ENCODE results near the gene APOLD1.
"Not testable (repeated sequence)": the region's sequence is repeated elsewhere in the genome, so short reads cannot be mapped to it uniquely, and the experiment has no call there.

The APOLD1 gene

DNA sequence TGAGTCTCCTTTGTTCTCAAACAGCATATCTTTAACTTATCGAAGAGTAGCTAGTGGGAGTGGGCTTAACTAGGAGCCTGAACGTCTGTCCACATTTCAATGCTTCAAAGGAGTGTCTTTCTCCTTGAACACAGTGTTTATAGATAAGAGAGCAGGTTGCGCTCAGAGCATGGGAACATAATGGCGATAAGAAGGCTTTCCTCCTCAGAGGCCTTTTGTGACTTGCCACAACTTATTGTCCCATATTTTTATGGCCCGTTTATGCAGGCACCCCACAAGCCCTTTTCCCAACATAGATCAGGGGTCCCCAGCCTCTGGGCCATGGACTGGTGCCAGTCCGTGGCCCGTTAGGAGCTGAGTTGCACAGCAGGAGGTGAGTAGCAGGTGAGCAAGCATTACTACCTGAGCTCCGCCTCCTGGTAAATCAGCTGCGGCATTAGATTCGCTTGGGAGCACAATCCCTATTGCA, 25.1 kb downstream of the APOLD1 start:
- peak; percentile 34 for DNase-seq

DNA sequence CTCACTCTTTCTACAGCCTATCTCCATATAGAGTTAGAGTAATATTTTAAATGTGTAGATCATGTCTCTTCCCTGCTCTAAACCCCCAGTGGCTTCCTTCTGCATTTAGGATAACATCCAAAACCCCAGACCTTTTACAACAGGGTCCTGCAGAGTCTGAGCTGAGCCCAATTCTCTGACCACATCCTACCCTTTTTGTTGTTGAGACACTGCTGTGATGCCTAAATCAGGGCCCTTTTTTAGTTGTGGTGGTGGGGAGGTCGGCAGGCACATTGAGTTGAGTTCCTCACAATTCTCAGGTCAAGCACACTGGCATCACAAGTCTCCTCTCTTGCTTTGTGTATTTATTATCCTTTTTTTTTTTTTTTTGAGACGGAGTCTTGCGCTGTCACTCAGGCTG, 25.9 kb downstream of the APOLD1 start:
- DNase-seq, result no peak

DNA sequence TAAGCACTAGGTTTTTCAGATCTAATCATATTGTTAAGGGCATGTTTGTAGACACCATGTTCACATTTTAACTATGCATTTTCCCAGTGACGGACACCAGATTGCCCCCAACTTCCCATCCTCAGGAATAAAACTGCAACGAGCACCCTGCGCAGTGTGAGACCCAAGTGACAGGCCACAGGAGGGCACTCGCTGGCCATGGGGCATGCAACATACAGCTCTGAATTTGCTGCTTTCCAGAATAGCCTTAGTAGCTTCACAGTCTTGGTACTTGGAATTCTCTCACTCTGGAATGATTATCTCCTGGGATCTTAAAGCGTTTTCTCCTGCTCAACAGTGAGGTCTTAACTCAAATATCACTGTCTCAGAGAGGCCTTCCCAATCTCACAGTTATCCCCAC, 26.7 kb downstream of the APOLD1 start:
- DNase-seq, result no peak

DNA sequence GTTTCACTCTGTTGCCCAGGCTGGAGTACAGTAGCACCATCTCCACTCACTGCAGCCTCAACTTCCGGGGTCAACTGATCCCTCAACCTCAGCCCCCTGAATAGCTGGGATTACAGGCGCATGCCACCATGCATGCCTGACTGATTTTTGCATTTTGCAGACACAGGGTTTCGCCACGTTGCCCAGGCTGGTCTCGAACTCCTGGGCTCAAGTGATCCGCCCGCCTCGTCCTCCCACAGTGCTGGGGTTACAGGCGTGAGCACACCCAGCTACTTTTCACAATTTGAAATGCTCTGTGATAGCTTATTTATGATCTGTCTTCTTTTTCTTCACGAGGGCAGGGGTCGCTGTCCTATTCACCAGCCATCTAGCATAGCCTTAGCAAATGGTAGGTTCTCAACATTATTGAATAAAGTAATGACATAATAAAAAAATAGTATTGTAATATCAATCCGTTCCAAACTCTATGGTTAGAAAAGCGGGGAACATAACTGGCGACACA, 27.2 kb downstream of the APOLD1 start:
- DNase-seq, result no peak

DNA sequence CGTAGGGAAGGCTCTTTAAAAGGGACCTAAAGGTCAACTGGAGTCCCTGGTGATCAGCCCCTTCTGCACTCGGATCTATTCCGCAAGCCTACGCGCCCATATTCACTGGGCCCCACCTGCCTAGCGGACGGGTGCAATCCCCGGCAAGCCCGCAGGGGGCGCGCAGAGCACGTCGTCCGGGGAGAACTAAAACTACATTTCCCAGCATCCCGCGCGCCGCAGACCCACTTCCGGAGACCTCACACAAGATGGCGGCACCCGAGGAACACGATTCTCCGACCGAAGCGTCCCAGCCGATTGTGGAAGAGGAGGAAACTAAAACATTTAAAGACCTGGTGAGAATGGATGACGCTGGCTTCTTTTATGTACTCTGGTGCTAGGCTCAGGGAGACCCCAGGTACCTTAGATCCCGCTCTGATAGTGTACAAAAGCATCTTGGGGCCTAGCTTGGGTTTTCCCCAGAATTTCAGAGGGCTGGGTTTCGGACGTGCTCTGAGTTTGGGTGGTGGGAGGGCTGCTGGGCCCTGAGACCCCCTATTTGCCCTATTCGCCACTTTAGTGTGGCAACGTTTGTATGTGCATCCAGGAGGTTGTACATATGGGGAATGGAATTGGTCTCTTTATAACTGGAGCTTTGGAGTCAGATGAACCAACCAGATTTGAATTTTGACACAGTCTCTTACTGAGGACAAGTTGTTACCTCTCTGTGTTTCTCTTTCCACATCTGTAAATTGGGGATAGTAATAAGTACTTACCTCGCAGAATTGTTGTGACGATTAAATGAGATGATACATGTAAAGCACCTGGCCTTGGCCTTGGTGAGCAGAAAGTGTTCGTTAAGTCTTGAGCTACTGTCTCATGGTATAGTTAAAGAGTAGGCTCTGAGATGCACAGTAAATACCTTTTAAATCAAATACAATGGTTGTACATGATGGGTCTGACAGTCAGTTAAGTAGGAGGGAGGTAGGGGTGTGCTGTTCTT, 28.0 kb downstream of the APOLD1 start, which contains the start of gene DDX47:
Gene DDX47, plus strand, starts transcription at position 227 of the 982 bp plus-strand sequence. Its CDS starts 22 bp downstream, at position 249.
- DNase-seq, result peak; percentile 87

DNA sequence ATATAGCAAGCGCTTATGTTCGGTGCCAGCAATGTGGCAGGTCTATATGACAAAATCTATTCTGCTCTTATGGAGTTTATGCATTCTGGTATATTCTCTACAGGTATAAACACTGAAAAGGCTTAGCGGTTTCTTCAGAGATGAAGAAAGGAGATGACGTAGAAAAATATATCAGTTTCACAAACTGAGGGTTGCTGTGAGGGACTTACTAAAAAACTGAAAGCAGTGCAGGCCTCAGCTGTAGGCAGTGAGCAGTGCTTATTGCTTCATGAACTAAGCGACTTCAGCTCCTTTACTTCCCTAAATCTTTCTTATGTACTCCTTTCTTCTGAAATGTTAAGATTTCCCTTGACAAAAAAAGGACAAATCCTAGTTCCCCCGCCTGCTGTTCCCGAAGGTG, 32.2 kb downstream of the APOLD1 start:
- DNase-seq, result no peak

DNA sequence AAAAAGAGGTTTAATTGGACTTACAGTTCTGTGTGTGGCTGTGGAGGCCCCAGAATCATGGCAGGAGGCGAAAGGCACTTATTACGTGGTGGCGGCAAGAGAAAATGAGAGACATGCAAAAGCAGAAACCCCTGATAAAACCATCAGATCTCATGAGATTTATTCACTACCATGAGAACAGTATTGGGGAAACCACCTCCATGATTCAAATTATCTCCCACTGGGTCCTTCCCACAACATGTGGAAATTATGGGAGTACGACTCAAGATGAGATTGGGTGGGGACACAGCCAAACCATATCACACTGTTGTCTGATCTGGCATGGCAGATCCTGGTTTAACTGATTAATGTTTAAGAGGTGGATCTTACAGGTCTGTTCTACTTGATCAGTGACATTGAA, 33.2 kb downstream of the APOLD1 start:
- DNase-seq, result no peak

DNA sequence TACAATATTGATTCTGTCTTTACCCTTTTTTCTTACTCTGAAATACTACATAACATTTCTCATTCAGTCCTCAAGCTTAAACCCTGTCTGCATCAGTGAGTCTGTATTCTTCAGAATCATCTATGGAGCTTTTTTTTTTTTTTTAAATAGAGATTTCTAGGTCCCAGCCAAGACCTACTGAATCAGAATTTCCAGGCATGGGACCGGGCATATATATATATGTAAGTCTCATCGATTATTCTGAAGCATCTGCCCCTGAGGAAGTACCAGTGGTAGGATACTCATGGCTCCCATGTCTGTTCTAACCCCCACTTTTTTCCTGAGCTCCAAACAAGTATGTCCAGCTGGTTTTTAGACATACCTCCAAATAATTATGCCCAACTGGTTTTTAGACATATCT, 33.8 kb downstream of the APOLD1 start:
- DNase-seq, result no peak

DNA sequence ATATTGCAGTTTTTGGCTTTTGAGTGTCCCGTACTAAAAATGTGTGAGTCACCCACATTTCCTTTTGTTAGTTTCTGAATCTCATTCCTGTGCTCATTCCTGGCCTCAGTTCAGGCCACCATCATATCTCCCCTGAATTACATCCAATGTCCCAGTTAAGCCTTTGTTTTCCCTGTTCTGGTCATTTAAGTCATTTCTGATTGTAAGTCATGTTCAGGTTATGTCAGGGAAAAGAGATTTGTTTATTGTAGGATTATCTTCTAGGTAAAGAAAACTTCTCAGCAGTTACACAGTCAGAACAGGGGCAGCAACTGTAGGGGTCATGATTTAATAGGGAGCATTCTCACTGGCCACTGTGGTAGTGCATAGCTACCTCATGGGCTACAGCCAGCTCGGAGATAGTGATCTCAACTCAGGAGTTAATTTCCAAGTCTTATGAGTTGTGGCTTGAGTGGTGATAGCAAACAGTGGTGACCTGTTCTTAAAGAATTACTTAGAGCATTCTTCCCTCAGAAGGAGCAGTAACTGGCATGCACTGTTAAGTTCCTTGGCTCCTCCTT, 34.4 kb downstream of the APOLD1 start:
- no peak for DNase-seq

DNA sequence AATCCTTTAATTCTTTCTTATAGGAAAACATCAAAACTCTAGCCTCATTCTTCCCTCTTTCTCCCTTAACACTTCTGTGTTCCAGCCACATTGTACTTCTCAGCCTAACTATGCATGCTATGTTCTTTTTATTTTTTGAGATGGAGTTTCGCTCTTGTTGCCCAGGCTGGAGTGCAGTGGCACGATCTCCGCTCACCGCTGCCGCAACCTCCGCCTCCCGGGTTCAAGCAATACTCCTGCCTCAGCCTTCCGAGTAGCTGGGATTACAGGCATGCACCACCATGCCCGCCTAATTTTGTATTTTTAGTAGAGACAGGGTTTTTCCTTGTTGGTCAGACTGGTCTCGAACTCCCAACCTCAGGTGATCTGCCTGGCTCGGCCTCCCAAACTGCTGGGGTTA, 34.9 kb downstream of the APOLD1 start:
- not testable (repeated sequence) for DNase-seq

DNA sequence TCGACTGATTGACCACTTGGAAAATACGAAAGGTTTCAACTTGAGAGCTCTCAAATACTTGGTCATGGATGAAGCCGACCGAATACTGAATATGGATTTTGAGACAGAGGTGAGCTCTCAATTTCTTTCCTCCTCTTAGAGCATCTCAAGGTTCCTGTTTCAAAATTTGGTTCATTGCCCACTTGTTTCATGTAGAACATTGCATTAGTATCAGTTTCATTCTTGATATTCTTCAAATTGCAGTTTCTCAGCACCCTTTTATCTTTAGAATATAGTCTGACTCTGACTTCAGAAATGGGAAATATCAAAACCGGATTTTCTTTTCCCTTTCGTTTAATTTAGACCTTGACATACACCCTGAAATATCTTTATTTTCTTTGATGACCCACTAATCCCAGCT, 36.5 kb downstream of the APOLD1 start:
- DNase-seq, result no peak

DNA sequence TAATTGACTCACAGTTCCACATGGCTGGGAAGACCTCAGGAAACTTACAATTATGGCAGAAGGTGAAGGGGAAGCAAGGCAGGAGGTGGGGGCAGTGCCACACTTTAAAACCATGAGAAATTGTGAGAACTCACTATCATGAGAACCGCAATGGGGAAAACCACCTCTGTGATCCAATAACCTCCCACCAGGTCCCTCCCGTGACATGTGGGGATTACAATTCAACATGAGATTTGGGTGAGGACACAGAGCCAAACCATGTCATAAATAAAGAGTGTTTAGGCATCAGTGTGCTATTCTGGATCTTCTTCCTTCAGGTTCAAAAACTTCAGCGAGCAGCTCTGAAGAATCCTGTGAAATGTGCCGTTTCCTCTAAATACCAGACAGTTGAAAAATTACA, 37.4 kb downstream of the APOLD1 start:
- DNase-seq, result no peak

DNA sequence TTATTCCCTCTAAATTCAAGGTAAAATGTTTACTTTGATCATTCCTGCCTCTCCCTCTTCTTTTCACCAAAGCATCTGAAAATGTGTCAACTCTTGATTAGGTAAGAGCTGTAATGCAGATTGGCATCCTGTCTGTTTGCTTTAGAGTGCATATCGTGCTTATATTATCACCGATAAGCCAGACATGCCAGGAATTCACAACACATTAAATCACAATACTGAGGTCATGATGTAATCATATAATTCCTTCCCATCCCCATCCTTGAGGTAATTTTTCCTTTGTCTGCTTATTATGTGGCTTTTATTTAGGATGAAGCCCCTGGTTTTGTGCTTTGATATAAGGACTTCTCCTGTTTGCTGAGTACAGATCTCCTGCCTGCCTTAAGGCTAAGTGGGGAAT, 37.8 kb downstream of the APOLD1 start:
- DNase-seq, result no peak

DNA sequence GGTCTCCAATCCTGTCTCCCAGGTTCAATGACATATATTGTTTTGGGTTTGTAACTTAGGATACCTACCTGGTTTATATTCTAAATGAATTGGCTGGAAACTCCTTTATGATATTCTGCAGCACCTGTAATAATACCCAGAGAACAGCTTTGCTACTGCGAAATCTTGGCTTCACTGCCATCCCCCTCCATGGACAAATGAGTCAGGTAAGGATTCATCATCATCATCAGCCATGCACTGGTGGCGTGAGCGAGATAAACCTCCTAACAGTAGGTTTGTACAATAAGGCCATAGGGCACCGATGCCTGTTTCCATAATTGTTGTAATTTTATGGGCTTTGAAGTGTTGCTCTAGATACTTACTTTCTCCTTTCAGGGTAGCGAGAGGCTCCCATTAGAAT, 38.4 kb downstream of the APOLD1 start:
- DNase-seq, result no peak

DNA sequence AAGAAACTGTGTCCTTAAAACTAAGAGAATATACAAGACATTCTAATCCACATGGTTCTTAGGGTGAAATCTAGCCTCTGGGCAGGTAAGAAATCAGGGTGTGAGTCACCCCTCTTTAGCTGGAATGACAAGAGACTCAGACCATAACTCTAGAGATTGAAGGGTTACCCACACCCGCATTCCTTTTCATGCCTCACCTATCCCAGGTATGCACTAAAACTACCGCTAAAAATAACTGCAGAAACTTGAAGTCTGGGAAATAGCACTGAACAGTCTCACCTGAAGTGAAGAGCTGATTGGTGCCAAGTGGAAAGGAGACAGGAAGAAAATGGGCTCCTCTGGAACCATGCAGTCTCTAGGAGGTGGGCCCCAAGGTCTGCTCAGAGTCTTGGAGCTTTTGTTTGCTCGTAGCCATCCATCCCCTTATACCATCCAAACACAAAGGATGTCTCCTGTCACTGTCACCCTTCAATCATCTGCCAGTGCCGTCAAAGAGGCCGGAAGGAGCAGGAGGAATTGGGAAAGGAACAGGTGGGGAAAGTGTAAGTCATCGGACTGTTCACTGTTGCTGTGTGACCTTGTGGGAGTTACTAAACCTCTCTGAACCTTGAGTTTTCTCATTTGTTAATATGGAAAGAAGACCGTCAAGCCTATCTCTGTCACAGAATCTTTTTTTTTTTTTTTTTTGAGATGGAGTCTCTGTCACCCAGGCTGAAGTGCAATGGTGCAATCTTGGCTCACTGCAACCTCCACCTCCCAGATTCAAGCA, 50.1 kb downstream of the APOLD1 start:
- DNase-seq, result no peak

DNA sequence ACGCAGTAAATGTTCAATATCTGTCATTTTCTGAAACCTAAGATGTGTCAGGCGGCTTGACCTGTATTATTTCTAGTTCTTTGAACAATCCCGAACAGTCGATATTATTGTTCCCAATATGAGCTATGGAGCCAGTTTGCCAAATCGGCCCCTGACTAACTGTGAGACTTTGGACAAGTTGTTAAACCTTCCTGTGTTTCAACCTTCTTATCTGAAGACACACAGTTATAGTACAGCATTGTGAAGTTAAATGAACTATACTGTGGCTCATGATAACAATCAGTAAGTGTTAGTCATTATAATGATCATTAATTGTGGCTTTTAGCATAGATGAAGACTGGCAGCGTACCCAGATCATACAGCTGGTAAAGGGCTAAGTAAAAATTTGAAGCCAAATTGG, 51.1 kb downstream of the APOLD1 start:
- no peak for DNase-seq

DNA sequence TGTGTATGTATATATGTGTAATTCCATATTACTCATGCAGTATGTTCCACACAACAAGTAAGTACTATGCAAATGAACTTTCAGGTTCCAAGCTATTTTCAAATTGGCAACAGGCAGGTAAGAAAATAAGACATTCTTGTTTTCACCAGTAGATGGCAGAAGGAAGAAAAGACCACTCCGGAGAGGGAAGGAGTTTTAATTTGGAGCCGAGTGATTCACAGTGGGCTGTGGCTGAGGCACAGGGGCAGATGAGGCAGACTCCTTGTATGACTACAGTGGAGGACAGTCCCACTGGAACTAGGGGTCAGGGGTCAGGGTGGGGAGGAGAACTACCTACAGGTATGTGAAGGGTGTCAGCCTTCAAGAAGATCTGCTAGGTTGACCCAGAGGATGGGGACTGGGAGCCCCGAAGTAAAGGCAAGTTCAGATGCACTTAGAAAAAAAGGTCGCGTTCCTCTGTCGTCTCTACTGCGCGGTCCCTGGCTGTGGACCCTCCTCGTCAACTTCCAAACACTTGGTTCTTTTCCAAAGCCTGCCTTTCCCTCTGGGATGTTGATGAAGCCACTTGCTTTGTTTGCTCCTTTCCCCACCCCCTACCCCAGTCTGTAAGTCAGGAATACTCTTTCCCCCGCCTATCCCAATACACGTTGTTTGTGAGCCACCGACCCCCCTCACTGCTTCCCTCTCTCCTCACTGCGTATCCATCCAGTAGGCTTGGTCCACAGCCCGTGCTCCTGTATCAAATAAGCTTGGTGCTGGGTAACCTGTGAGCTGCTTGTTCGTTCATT, 51.8 kb downstream of the APOLD1 start:
- DNase-seq, result no peak

DNA sequence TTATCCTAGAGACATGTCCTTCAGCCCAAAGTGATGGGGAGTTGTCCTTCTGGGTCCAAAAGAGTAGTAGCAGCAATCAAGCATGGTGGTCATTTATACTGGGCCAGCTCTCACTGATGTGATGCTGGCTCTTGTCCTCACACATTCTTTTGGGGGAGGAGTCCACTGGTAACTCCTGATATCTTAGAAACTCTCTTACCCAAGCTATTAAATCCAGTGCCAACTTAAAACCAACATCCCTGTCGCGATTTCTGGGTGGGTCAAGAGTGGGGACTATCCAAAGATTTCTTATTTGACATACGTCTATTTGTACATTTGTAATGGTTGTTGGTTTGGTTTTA, 52.3 kb downstream of the APOLD1 start:
- DNase-seq, result no peak

DNA sequence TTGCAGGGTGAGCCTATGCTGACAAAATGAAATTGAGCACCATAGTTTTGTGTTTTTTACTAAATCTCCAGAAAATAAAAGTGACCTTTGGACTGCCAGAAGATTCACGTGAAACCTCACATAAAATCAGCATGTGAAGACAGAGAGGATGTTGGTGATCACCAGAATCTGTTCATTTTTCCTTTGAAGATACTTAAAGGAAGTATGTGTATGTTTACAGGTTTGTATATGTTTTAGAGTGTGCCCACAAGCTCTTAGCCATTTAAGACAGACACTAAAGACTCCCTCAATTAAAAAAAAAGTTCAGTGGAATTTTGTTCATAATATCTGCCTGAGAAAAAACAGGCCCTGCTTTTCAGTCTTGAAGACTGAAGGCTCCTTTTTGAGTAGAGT, 53.5 kb downstream of the APOLD1 start:
- no peak for DNase-seq

DNA sequence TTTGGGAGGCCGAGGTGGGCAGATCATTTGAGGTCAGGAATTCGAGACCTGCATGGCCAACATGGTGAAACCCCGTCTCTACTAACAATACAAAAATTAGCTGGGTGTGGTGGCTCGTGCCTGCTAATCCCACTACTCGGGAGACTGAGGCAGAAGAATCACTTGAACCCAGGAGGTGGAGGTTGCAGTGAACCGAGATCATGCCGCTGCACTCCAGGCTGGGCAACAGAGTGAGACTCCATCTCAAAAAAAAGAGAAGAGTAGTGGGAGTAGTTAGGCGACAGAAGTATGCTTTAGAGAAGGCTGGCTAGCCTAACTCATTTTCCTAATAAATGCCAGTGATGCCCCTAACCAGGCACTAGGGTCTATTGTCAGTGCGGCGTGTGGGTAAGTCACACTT, 54.0 kb downstream of the APOLD1 start:
- DNase-seq, result not testable (repeated sequence)

DNA sequence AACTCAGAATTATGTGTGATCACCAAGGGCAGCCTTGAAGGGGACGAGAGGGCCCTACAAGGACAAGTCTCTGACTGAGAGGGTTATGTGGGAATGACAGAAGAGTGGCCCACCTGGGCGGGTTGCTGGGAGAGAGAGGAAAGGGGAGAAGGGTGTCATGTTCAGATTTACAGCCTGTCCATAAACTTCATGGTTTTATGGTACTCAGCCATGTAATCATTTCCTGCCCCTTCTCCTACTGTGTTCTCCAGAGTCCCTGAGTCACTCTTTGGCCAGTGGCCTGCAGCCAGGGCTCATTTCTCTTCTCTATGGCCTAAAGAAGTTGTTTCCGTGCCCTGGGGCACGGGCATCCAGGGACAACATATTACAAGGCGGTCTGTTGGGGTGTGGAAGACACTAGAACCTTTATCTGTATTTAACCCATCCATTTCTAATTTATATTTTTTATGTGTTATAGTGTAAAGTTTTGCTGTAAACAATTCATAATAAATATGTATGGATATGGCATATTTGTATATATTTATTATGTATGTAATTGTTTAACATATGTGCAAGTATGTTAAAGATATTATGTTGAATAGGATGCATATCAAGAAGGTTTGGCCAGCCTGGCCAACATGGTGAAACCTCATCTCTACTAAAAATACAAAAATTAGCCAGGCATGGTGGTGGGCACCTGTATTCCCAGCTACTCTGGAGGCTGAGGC, 54.6 kb downstream of the APOLD1 start:
- DNase-seq, result no peak

DNA sequence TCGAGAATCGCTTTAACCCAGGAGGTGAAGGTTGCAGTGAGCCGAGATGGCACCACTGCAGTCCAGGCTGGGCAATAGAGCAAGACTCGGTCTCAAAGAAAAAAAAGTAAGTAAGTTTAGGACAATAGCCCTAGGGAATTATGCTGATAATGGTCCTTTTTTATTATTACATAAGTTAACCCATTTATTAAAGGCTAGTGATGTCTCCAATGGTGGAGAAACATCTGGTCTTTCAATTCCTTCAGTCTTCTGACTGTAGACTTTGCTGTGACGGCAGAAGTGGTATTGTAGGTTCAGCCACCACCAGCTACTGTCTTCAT, 55.1 kb downstream of the APOLD1 start:
- no peak for DNase-seq
